Mesendoderm (in vitro differentiated cells): ENCODE data around the gene ASF1B.

ENCODE experiments used
- DNase-seq: peaks from one replicate; pipeline ENCODE4 v3.0.0; 2013
- H2AK5ac ChIP-seq: 2 replicates; pipeline ENCODE4 v1.6.1; 2013; ENCODE audit warnings: low read length, inconsistent platforms
- H2BK120ac ChIP-seq: 2 replicates; pipeline ENCODE4 v1.6.1; 2013; ENCODE audit warnings: low read depth, mild to moderate bottlenecking, low read length, moderate library complexity, mixed read lengths
- H2BK15ac ChIP-seq: replicated peaks from 2 replicates; pipeline ENCODE4 v1.6.1; 2013; ENCODE audit warnings: low read depth, mild to moderate bottlenecking, moderate library complexity
- H2BK5ac ChIP-seq: 2 replicates; pipeline ENCODE4 v1.6.1; 2013; ENCODE audit warnings: low read length, inconsistent platforms
- H3K18ac ChIP-seq: 2 replicates; pipeline ENCODE4 v1.6.1; 2013; ENCODE audit warnings: mild to moderate bottlenecking, low read length, mixed read lengths
- H3K23ac ChIP-seq: one replicate; pipeline ENCODE4 v1.6.1; 2013; ENCODE audit warnings: low read length
- H3K27ac ChIP-seq: 2 replicates; pipeline ENCODE4 v1.5.1; 2013; ENCODE audit warnings: low read depth, mild to moderate bottlenecking, inconsistent platforms, low read length, moderate library complexity
- H3K27me3 ChIP-seq: 2 replicates; pipeline ENCODE4 v1.6.1; 2013; ENCODE audit warnings: low read length, control low read depth, mild to moderate bottlenecking, inconsistent platforms; ENCODE audit not compliant: insufficient read depth, poor library complexity
- H3K36me3 ChIP-seq: 2 replicates; pipeline ENCODE4 v1.6.1; 2013; ENCODE audit warnings: low read length, inconsistent platforms; ENCODE audit not compliant: control insufficient read depth, insufficient read depth
- H3K4ac ChIP-seq: one replicate; pipeline ENCODE4 v1.6.1; 2013; ENCODE audit warnings: low read depth, mild to moderate bottlenecking, low read length, moderate library complexity
- H3K4me1 ChIP-seq: 2 replicates; pipeline ENCODE4 v1.6.1; 2013; ENCODE audit warnings: low read depth, low read length, inconsistent platforms; ENCODE audit not compliant: control insufficient read depth
- H3K4me2 ChIP-seq: 2 replicates; pipeline ENCODE4 v1.6.1; 2013; ENCODE audit warnings: low read length
- H3K4me3 ChIP-seq: 2 replicates; pipeline ENCODE4 v1.5.1; 2013; ENCODE audit warnings: mild to moderate bottlenecking, low read length
- H3K56ac ChIP-seq: one replicate; pipeline ENCODE4 v1.6.1; 2013; ENCODE audit warnings: low read length
- H3K79me1 ChIP-seq: 2 replicates; pipeline ENCODE4 v1.6.1; 2013; ENCODE audit warnings: low read length, inconsistent platforms
- H3K79me2 ChIP-seq: 2 replicates; pipeline ENCODE4 v1.6.1; 2013; ENCODE audit warnings: mild to moderate bottlenecking, low read length; ENCODE audit not compliant: control insufficient read depth, insufficient read depth
- H3K9ac ChIP-seq: 2 replicates; pipeline ENCODE4 v1.6.1; 2013; ENCODE audit warnings: low read length, inconsistent platforms
- H4K5ac ChIP-seq: one replicate; pipeline ENCODE4 v1.6.1; 2013; ENCODE audit warnings: low read length
- H4K8ac ChIP-seq: one replicate; pipeline ENCODE4 v1.6.1; 2013; ENCODE audit warnings: low read depth, mild to moderate bottlenecking, control low read depth, low read length, moderate library complexity
- WGBS: extraction: QIAGEN DNeasy Blood & Tissue Kit; methylation state at CpG from one replicate; pipeline ENCODE4 v1.1.7; 2013; ENCODE audit warnings: low lambda C conversion rate, missing lambda C conversion rate; ENCODE audit not compliant: insufficient coverage; ENCODE audit errors: extremely low coverage; 5-methylcytosine and 5-hydroxymethylcytosine counted together

Gene ASF1B

GRCh38 chr19:14072535-14073260, 63.7 kb downstream of the ASF1B start, which contains the start of gene MISP3:
TSS of gene MISP3 (plus strand) at chr19:14072786. CDS start at chr19:14073310, 524 bp downstream.
- H2AK5ac ChIP-seq = no peak within 1 kb of the TSS
- DNase-seq = no peak
- no peaks in the 10 kb centered on the region for H3K36me3 ChIP-seq
- no peaks in the 10 kb centered on the region for H3K79me2 ChIP-seq
- peak within 1 kb of the TSS; percentile 90 for H3K56ac ChIP-seq
- no peak within 1 kb of the TSS for H3K27ac ChIP-seq
- H3K4me3 ChIP-seq = peak within 1 kb of the TSS; percentile 17
- no peak within 1 kb of the TSS for H2BK15ac ChIP-seq
- no peak within 1 kb of the TSS for H4K8ac ChIP-seq
- peak within 1 kb of the TSS; percentile 52 for H3K18ac ChIP-seq
- H3K4me1 ChIP-seq = peaks cover 1% of the 10 kb centered on the region
- H3K27me3 ChIP-seq = peaks cover 6% of the 10 kb centered on the region
- H3K79me1 ChIP-seq = no peaks in the 10 kb centered on the region
- no CpG with 5 or more reads among the region's 51 CpGs for WGBS
- H2BK5ac ChIP-seq = no peak within 1 kb of the TSS
- H3K4me2 ChIP-seq = peak within 1 kb of the TSS; percentile 95
- H3K23ac ChIP-seq = no peak within 1 kb of the TSS
- no peak within 1 kb of the TSS for H2BK120ac ChIP-seq
- peak within 1 kb of the TSS; percentile 69 for H3K9ac ChIP-seq
- no peak within 1 kb of the TSS for H4K5ac ChIP-seq
- H3K4ac ChIP-seq = no peak within 1 kb of the TSS

GRCh38 chr19:14070268-14071050, 65.9 kb downstream of the ASF1B start:
- Histone ChIP-seq H2BK120ac (no peak overlapping the region), H3K4ac (no peak overlapping the region), H3K23ac (no peak overlapping the region), H3K4me2 (no peak overlapping the region), H2AK5ac (no peak overlapping the region), H2BK5ac (no peak overlapping the region), H3K4me3 (no peak overlapping the region), H3K79me2 (no peaks in the 10 kb centered on the region), H3K4me1 (peaks cover 1% of the 10 kb centered on the region), H2BK15ac (no peak overlapping the region), H3K56ac (peak overlapping the region; percentile 15), H4K8ac (no peak overlapping the region), H3K27me3 (peaks cover 6% of the 10 kb centered on the region), H3K18ac (no peak overlapping the region), H3K27ac (no peak overlapping the region), H4K5ac (no peak overlapping the region), H3K36me3 (no peaks in the 10 kb centered on the region), H3K9ac (no peak overlapping the region), H3K79me1 (no peaks in the 10 kb centered on the region)
- no CpG with 5 or more reads among the region's 43 CpGs for WGBS
- DNase-seq = no peak
